CD14-positive monocyte (primary cell): ENCODE results near the gene MAGEC1. TPM values are rescaled to one million over a fixed set of nuclear protein-coding genes. Genes with fewer than 3 reads are reported as not detected.

ENCODE experiments used
- DNase-seq, 3 donors: peaks; one replicate each; pipeline ENCODE4 v3.0.0-alpha.2; 2011 to 2022
- H2AFZ ChIP-seq: 2 replicates; pipeline ENCODE4 v1.6.0; 2012; ENCODE audit warnings: mild to moderate bottlenecking, low read depth, low read length, inconsistent platforms; ENCODE audit not compliant: insufficient read depth, poor library complexity, severe bottlenecking
- H3K27ac ChIP-seq, 2 donors: 1 replicate in 1 of 2; 2 replicates in 1 of 2; pipeline ENCODE4 v1.5.1; 2012 to 2013; ENCODE audit warnings: low read length in 2 of 2, control low read depth in 1 of 2, inconsistent platforms in 1 of 2, low read depth in 1 of 2, mild to moderate bottlenecking in 1 of 2
- H3K27me3 ChIP-seq, 2 donors: one replicate each; pipeline versions ENCODE4 v1.6.0 to v1.6.1; 2011 to 2013; ENCODE audit warnings: low read length in 2 of 2; ENCODE audit not compliant: control insufficient read depth in 2 of 2, insufficient read depth in 2 of 2
- H3K36me3 ChIP-seq, 2 donors: replicated peaks in 1 of 2; 1 replicate in 1 of 2; 2 replicates in 1 of 2; pipeline versions ENCODE4 v1.5.1 to v1.6.1; 2012 to 2013; ENCODE audit warnings: low read length in 2 of 2, control low read depth in 1 of 2, inconsistent platforms in 1 of 2, mild to moderate bottlenecking in 1 of 2; ENCODE audit not compliant: insufficient read depth in 2 of 2, control insufficient read depth in 1 of 2
- H3K4me1 ChIP-seq, 2 donors: 1 replicate in 1 of 2; 2 replicates in 1 of 2; pipeline versions ENCODE4 v1.5.1 to v1.6.1; 2012 to 2013; ENCODE audit warnings: low read length in 2 of 2, control low read depth in 1 of 2, inconsistent platforms in 1 of 2, mild to moderate bottlenecking in 1 of 2, moderate library complexity in 1 of 2; ENCODE audit not compliant: insufficient read depth in 2 of 2, control insufficient read depth in 1 of 2
- H3K4me2 ChIP-seq: replicated peaks from 2 replicates; pipeline ENCODE3; 2012; ENCODE audit warnings: low read length, moderate library complexity, mild to moderate bottlenecking; ENCODE audit not compliant: poor library complexity, severe bottlenecking; ENCODE audit errors: extremely low read depth
- H3K4me3 ChIP-seq, 3 experiments: fragments of 200-600 bp in 1 of 3; sonication (generic) in 1 of 3; replicated peaks in 1 of 3; 1 replicate in 2 of 3; 2 replicates in 1 of 3; pipeline ENCODE4 v1.5.1; 2011 to 2013; ENCODE audit warnings: low read length in 3 of 3, mild to moderate bottlenecking in 3 of 3, control low read depth in 2 of 3, low read depth in 2 of 3, inconsistent platforms in 1 of 3, moderate library complexity in 1 of 3
- H3K79me2 ChIP-seq: 2 replicates; pipeline ENCODE4 v1.6.0; 2012; ENCODE audit warnings: mild to moderate bottlenecking, control low read depth, inconsistent platforms, low read length, moderate library complexity; ENCODE audit not compliant: insufficient read depth
- H3K9ac ChIP-seq: 2 replicates; pipeline ENCODE4 v1.6.0; 2017; ENCODE audit warnings: low read length, mild to moderate bottlenecking; ENCODE audit not compliant: insufficient read depth, poor library complexity, severe bottlenecking
- H3K9me3 ChIP-seq, 2 donors: replicated peaks in 1 of 2; 1 replicate in 1 of 2; 2 replicates in 1 of 2; pipeline versions ENCODE4 v1.5.1 to v1.6.1; 2012 to 2013; ENCODE audit warnings: low read length in 2 of 2, control low read depth in 1 of 2; ENCODE audit not compliant: control insufficient read depth in 1 of 2, insufficient read depth in 1 of 2
- H4K20me1 ChIP-seq: 2 replicates; pipeline ENCODE4 v1.6.0; 2012; ENCODE audit warnings: mild to moderate bottlenecking, low read length, control low read depth, moderate library complexity; ENCODE audit not compliant: insufficient read depth
- H3K27ac Mint-ChIP-seq, 7 donors: one replicate each; pipeline ENCODE4 v1.8.0; 2020; ENCODE audit warnings: mild to moderate bottlenecking in 7 of 7, mixed read lengths in 7 of 7, moderate library complexity in 6 of 7, inconsistent platforms in 2 of 7
- H3K27me3 Mint-ChIP-seq, 3 donors: one replicate each; pipeline ENCODE4 v1.8.0; 2021 to 2022; ENCODE audit warnings: low read depth in 3 of 3, mild to moderate bottlenecking in 3 of 3, mixed read lengths in 3 of 3, moderate library complexity in 3 of 3, inconsistent platforms in 1 of 3
- H3K36me3 Mint-ChIP-seq, 2 donors: one replicate each; pipeline ENCODE4 v1.8.0; 2020; ENCODE audit warnings: mixed read lengths in 2 of 2, inconsistent platforms in 1 of 2, mild to moderate bottlenecking in 1 of 2
- H3K4me1 Mint-ChIP-seq: one replicate; pipeline ENCODE4 v1.8.0; 2020; ENCODE audit warnings: mild to moderate bottlenecking, mixed read lengths
- H3K4me3 Mint-ChIP-seq, 2 donors: one replicate each; pipeline ENCODE4 v1.8.0; 2020; ENCODE audit warnings: mild to moderate bottlenecking in 2 of 2, mixed read lengths in 2 of 2, moderate library complexity in 1 of 2
- H3K9me3 Mint-ChIP-seq, 7 donors: one replicate each; pipeline ENCODE4 v1.8.0; 2020 to 2022; ENCODE audit warnings: mixed read lengths in 7 of 7, mild to moderate bottlenecking in 6 of 7, moderate library complexity in 6 of 7, inconsistent platforms in 2 of 7
- WGBS: methylation state at CpG from one replicate; pipeline ENCODE4 v1.1.5; 2013; ENCODE audit warnings: missing lambda C conversion rate; ENCODE audit not compliant: insufficient coverage; 5-methylcytosine and 5-hydroxymethylcytosine counted together
- intact Hi-C, 2 donors: fragments of 100-400 bp; cut with micrococcal nuclease; formaldehyde crosslinking; loops; one replicate each; pipeline versions ENCODE4 v1.15.0 to v1.15.1; 2023
- polyA plus RNA-seq, 3 donors: library from polyadenylated mRNA; depleted of rRNA in 1 of 3; unstranded in 2 of 3; stranded (reverse) in 1 of 3; fragments of 300-500 nt in 2 of 3; fragments of >200 nt in 1 of 3; fragmentation: Illumina TruSeq in 2 of 3; gene quantifications; 1 replicate in 2 of 3; 2 replicates in 1 of 3; pipeline ENCODE4 v1.2.3, GENCODE V29; 2012 to 2021
- TF ChIP-seq, protein P1 (sequence below): fragments of 200-600 bp; IDR thresholded peaks from one replicate; pipeline ENCODE4 v1.8.0; 2022; ENCODE audit warnings: antibody characterized with exemption, mild to moderate bottlenecking

Gene MAGEC1
- polyA plus RNA-seq, 3 donors, result not detected

- DNase-seq, result no peak
- peaks cover 0 to 4% of the 10 kb centered on the region in 2 donors for H3K9me3 ChIP-seq
- no peaks in the 10 kb centered on the region for H3K27me3 ChIP-seq
- TF ChIP-seq, protein P1, sequence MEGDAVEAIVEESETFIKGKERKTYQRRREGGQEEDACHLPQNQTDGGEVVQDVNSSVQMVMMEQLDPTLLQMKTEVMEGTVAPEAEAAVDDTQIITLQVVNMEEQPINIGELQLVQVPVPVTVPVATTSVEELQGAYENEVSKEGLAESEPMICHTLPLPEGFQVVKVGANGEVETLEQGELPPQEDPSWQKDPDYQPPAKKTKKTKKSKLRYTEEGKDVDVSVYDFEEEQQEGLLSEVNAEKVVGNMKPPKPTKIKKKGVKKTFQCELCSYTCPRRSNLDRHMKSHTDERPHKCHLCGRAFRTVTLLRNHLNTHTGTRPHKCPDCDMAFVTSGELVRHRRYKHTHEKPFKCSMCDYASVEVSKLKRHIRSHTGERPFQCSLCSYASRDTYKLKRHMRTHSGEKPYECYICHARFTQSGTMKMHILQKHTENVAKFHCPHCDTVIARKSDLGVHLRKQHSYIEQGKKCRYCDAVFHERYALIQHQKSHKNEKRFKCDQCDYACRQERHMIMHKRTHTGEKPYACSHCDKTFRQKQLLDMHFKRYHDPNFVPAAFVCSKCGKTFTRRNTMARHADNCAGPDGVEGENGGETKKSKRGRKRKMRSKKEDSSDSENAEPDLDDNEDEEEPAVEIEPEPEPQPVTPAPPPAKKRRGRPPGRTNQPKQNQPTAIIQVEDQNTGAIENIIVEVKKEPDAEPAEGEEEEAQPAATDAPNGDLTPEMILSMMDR, result no peak
- H4K20me1 ChIP-seq, result no peaks in the 10 kb centered on the region
- no peak overlapping the region for H3K4me3 ChIP-seq
- H3K4me1 Mint-ChIP-seq, result no peaks in the 10 kb centered on the region
- no peak overlapping the region for H3K4me3 Mint-ChIP-seq
- no peak overlapping the region for H3K9ac ChIP-seq
- no peaks in the 10 kb centered on the region for H3K4me1 ChIP-seq
- intact Hi-C loops, result no loop called here
- WGBS, result no CpG with 5 or more reads among the region's 3 CpGs
- peaks cover 0 to 9% (median 2%) of the 10 kb centered on the region in 7 donors for H3K9me3 Mint-ChIP-seq
- H3K36me3 ChIP-seq, result no peaks in the 10 kb centered on the region
- H3K27ac ChIP-seq, result no peak overlapping the region
- no peaks in the 10 kb centered on the region for H3K79me2 ChIP-seq
- H2AFZ ChIP-seq, result no peak overlapping the region
- no peak overlapping the region for H3K4me2 ChIP-seq
- no peaks in the 10 kb centered on the region for H3K27me3 Mint-ChIP-seq
- H3K27ac Mint-ChIP-seq, result no peak overlapping the region
- H3K36me3 Mint-ChIP-seq, result no peaks in the 10 kb centered on the region
These were observed 24.7 kb downstream of the MAGEC1 start for GRCh38 chrX:141928432-141928831.

- no peak overlapping the region for H2AFZ ChIP-seq
- H3K27ac ChIP-seq, result no peak overlapping the region
- whole genome bisulfite sequencing, result no CpG with 5 or more reads among the region's 2 CpGs
- no peak overlapping the region for H3K4me3 ChIP-seq
- no peaks in the 10 kb centered on the region for H3K4me1 ChIP-seq
- H3K27me3 Mint-ChIP-seq, result no peaks in the 10 kb centered on the region
- no peaks in the 10 kb centered on the region for H3K79me2 ChIP-seq
- no peak overlapping the region for H3K27ac Mint-ChIP-seq
- no peak overlapping the region for H3K4me2 ChIP-seq
- TF ChIP-seq, protein P1, result no peak
- H3K9me3 Mint-ChIP-seq, result peaks cover 0 to 13% (median 2%) of the 10 kb centered on the region in 7 donors
- no peaks in the 10 kb centered on the region for H4K20me1 ChIP-seq
- DNase-seq, result no peak
- H3K4me3 Mint-ChIP-seq, result no peak overlapping the region
- peaks cover 4% of the 10 kb centered on the region in 2 donors for H3K9me3 ChIP-seq
- H3K9ac ChIP-seq, result no peak overlapping the region
- no peaks in the 10 kb centered on the region for H3K36me3 ChIP-seq
- no peaks in the 10 kb centered on the region for H3K4me1 Mint-ChIP-seq
- H3K27me3 ChIP-seq, result no peaks in the 10 kb centered on the region
- no peaks in the 10 kb centered on the region for H3K36me3 Mint-ChIP-seq
- intact Hi-C loops, result no loop called here
These were observed 30.5 kb downstream of the MAGEC1 start for GRCh38 chrX:141934059-141934641.
